GM12878 (cell line): ENCODE results near the gene LTC4S. TPM values are rescaled to one million over a fixed set of nuclear protein-coding genes. Genes with fewer than 3 reads are reported as not detected.

ENCODE experiments used
- ATAC-seq: fragments of 200-7000 bp; cut with Tn5 transposase; 3 replicates; pipeline ENCODE4 v1.9.1; 2020; ENCODE audit warnings: mild to moderate bottlenecking, moderate library complexity
- BruUV-seq: library from RNA; stranded (reverse); fragments of 400-500 nt; replicated peaks from 2 replicates; lab custom pipeline; 2021; lab: Mats Ljungman, UMichigan
- CTCF ChIA-PET: fragments of 300-600 bp; sonication (Branson Sonifier 250); formaldehyde crosslinking; extraction: SDS; loops from one replicate; lab custom pipeline; 2021; ENCODE audit warnings: inconsistent platforms; lab: Yijun Ruan, JAX
- POLR2A ChIA-PET: fragments of 350-600 bp; formaldehyde crosslinking; extraction: SDS; loops from one replicate; lab custom pipeline; 2021; ENCODE audit warnings: inconsistent platforms; lab: Charles Lee
- RAD21 ChIA-PET: fragments of 300-600 bp; sonication (Branson Sonifier 250); formaldehyde crosslinking; loops from one replicate; lab custom pipeline; 2023; ENCODE audit warnings: antibody characterized with exemption; ENCODE audit not compliant: unreplicated experiment; lab: Charles Lee
- SMC1A ChIA-PET: fragments of 300-600 bp; sonication (Branson Sonifier 250); formaldehyde crosslinking; loops from one replicate; lab custom pipeline; 2023; ENCODE audit not compliant: unreplicated experiment, uncharacterized antibody; lab: Charles Lee
- DNase-seq: peaks from one replicate; pipeline ENCODE4 v3.0.0-alpha.2; 2011; ENCODE audit warnings: low read depth, low spot score
- FAIRE-seq: peaks from 3 replicates; lab custom pipeline; 2011; peaks lifted over from hg19 to GRCh38; lab: Jason Lieb, UNC
- H2AFZ ChIP-seq: 2 replicates; pipeline ENCODE4 v1.6.0; 2011; ENCODE audit warnings: low read depth, low read length, control low read depth; ENCODE audit not compliant: control insufficient read depth
- H3K27ac ChIP-seq: 2 replicates; pipeline ENCODE4 v1.5.1; 2011; ENCODE audit warnings: control low read depth; ENCODE audit not compliant: control insufficient read depth, insufficient read depth
- H3K27me3 ChIP-seq, 2 experiments: replicated peaks in 1 of 2; 2 replicates each; pipeline versions ENCODE4 v1.6.0 to v1.6.1; 2011; ENCODE audit warnings: low read length in 1 of 2; ENCODE audit not compliant: control insufficient read depth in 2 of 2, insufficient read depth in 2 of 2
- H3K36me3 ChIP-seq, 2 experiments: 2 replicates each; pipeline ENCODE4 v1.5.1; 2011; ENCODE audit warnings: low read length in 1 of 2; ENCODE audit not compliant: control insufficient read depth in 2 of 2, insufficient read depth in 2 of 2
- H3K4me1 ChIP-seq: 2 replicates; pipeline ENCODE4 v1.6.1; 2011; ENCODE audit warnings: mild to moderate bottlenecking, low read length, moderate library complexity, mixed read lengths; ENCODE audit not compliant: control insufficient read depth, insufficient read depth
- H3K4me2 ChIP-seq: 2 replicates; pipeline ENCODE4 v1.6.0; 2011; ENCODE audit warnings: control low read depth; ENCODE audit not compliant: control insufficient read depth, insufficient read depth
- H3K4me3 ChIP-seq: fragments of 200-600 bp; sonication (generic); 2 replicates; pipeline ENCODE4 v1.5.1; 2016
- H3K79me2 ChIP-seq: 2 replicates; pipeline ENCODE4 v1.6.0; 2011; ENCODE audit warnings: low read length; ENCODE audit not compliant: control insufficient read depth, insufficient read depth
- H3K9ac ChIP-seq: 2 replicates; pipeline ENCODE4 v1.8.0; 2011; ENCODE audit warnings: low read length, control low read depth, mixed read lengths; ENCODE audit not compliant: control insufficient read depth, insufficient read depth
- H3K9me3 ChIP-seq: replicated peaks from 3 replicates; pipeline ENCODE4 v1.5.1; 2011; ENCODE audit warnings: mild to moderate bottlenecking, low read length; ENCODE audit not compliant: control insufficient read depth, insufficient read depth
- H4K20me1 ChIP-seq: 2 replicates; pipeline ENCODE4 v1.6.0; 2011; ENCODE audit not compliant: control insufficient read depth, insufficient read depth
- E4F1 ChIP-seq: fragments of 450-650 bp; IDR thresholded peaks from 2 replicates; pipeline ENCODE4 v1.6.1; 2018; ENCODE audit warnings: borderline replicate concordance, mild to moderate bottlenecking; ENCODE audit not compliant: partially characterized antibody
- NR2F1 ChIP-seq: fragments of 450-650 bp; conservative IDR thresholded peaks from 2 replicates; pipeline ENCODE4 v1.6.1; 2017; ENCODE audit warnings: mild to moderate bottlenecking
- RUNX3 ChIP-seq: IDR thresholded peaks from 2 replicates; pipeline ENCODE4 v1.6.1; 2012; ENCODE audit warnings: low read length, inconsistent platforms
- SUPT20H ChIP-seq: IDR thresholded peaks from 2 replicates; pipeline ENCODE4 v1.6.1; 2011; ENCODE audit warnings: low read depth, mild to moderate bottlenecking, low read length, moderate library complexity, borderline replicate concordance; ENCODE audit not compliant: control insufficient read depth
- WGBS: methylation state at CpG from one replicate; pipeline ENCODE4 v1.1.6; 2016; ENCODE audit warnings: low lambda C conversion rate; ENCODE audit not compliant: insufficient replicate concordance, insufficient coverage; ENCODE audit errors: missing lambda C conversion rate; 5-methylcytosine and 5-hydroxymethylcytosine counted together
- in situ Hi-C: fragments of 300-500 bp; cut with MboI; formaldehyde crosslinking; loops from 9 replicates; pipeline ENCODE4 v1.14.3; 2018; ENCODE audit warnings: mixed read lengths
- intact Hi-C: fragments of 100-400 bp; cut with micrococcal nuclease; formaldehyde crosslinking; loops from one replicate; pipeline ENCODE4 v1.14.2; 2022; ENCODE audit not compliant: unreplicated experiment
- polyA plus RNA-seq, 11 experiments: library from polyadenylated mRNA; depleted of rRNA in 4 of 11; unstranded in 6 of 11; stranded (reverse) in 5 of 11; fragments of >200 nt; fragmentation: Nextera tagmentation in 4 of 11; fragmentation: Illumina TruSeq in 1 of 11; extraction: Ambion mirVana in 4 of 11; extraction: Trizol in 1 of 11; gene quantifications; 1 replicate in 1 of 11; 2 replicates in 10 of 11; pipeline versions ENCODE4 v1.2.1 to v1.2.3, GENCODE V29; 2011 to 2016; ENCODE audit warnings: inconsistent platforms in 2 of 11, missing spikeins in 2 of 11, low read depth in 1 of 11
- total RNA-seq, 4 experiments: library from RNA; depleted of rRNA in 3 of 4; stranded (reverse); fragments of >200 nt in 3 of 4; fragmentation: Illumina TruSeq in 1 of 4; extraction: Trizol in 1 of 4; gene quantifications; 2 replicates each; pipeline versions ENCODE4 v1.2.1 to v1.2.3, GENCODE V29; 2013 to 2021

The LTC4S gene
- total and polyA plus RNA-seq, 10 of the 15 experiments (the other 5 are each of a cell fraction or from before 2014, with no cell fraction given): 0.78 to 3.6 (median 1.8) TPM; not detected in 5

DNA sequence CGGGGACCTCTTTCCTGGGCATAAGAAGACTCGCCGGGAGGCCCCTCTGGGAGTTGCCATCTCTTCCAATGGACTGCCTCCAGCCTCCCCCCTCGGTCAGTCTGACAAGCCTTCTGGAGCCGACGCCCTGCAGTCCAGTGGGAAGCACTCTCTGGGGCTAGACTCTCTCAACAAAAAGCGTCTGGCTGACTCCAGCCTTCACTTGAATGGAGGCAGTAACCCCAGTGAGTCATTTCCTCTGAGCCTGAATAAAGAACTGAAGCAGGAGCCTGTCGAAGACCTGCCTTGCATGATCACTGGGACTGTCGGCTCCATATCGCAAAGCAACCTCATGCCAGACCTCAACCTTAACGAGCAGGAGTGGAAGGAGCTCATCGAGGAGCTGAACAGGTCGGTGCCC lies 28.4 kb upstream of the LTC4S start:
- H3K27me3 ChIP-seq: no peaks in the 10 kb centered on the region
- ATAC-seq: no peak
- DNase-seq: no peak
- TF ChIP-seq E4F1 (no peak), RUNX3 (no peak), SUPT20H (no peak), NR2F1 (no peak)
- SMC1A ChIA-PET: no interaction called here
- no peak overlapping the region for H3K4me3 ChIP-seq
- intact Hi-C loops (loop anchor here (10.0 kb wide), 1 partner anchor 209 kb away; no protein-coding TSS in a partner anchor), in situ Hi-C loops (no loop called here)
- no peak overlapping the region for H3K4me2 ChIP-seq
- H3K9ac ChIP-seq: no peak overlapping the region
- WGBS: 95% methylated on average over 13 of the region's 13 CpGs
- no peaks in the 10 kb centered on the region for H3K9me3 ChIP-seq
- POLR2A ChIA-PET: no interaction called here
- no peak overlapping the region for H3K27ac ChIP-seq
- H4K20me1 ChIP-seq: peaks cover 4% of the 10 kb centered on the region; the same call in 1 of the 2 replicates
- CTCF ChIA-PET: no interaction called here
- no peak overlapping the region for H2AFZ ChIP-seq
- FAIRE-seq: no peak
- RAD21 ChIA-PET: no interaction called here
- H3K4me1 ChIP-seq: peaks cover 12% of the 10 kb centered on the region
- no TSS peak for BruUV-seq
- peaks cover 16 to 19% of the 10 kb centered on the region in 2 experiments for H3K36me3 ChIP-seq
- H3K79me2 ChIP-seq: peaks cover 18% of the 10 kb centered on the region
